ENCODE measurements around the gene PIM1. TPM values are rescaled to one million over a fixed set of nuclear protein-coding genes. Genes with fewer than 3 reads are reported as not detected.
"Not testable (repeated sequence)": the region's sequence is repeated elsewhere in the genome, so short reads cannot be mapped to it uniquely, and the experiment has no call there.

Gene PIM1
- 33.3 and 45.3 TPM in 2 replicates for total RNA-seq (2014; rRNA removed; shearing (Covaris generic))

DNA sequence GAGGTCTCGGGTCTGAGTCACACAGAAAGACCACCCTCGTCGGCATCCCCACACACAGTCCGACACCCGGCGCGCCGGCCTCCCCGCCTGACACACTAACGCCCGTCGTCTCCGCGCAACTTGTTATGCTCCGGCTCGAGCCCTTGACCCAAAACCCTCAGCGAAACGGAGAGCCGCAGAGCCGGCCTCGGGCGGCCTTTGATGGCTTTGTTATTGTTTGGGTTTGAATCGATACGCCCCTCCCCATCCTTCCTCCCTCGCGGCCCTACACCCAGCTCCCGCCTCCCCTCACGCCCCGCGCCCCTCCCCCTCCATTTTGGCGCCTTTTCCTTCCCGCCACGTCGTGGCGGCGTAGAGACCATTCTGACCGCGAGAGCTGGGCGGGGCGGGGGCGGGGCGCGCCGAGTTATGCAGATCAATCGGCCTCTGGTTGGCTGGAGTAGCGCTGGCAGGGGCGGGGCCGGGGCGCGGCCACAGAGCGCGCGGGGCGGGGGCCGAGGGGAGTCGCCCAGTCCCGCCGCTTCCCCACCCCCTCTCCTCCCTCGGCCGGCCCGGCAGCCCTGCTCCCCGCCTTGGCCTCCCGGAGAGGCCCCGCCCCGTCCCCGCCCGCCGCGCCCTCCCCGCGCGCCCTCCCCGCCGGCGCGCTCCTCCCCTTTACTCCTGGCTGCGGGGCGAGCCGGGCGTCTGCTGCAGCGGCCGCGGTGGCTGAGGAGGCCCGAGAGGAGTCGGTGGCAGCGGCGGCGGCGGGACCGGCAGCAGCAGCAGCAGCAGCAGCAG lies at the start of gene PIM1:
PIM1 (plus strand) TSS at position 657 of the 777 bp plus-strand sequence. CDS start 424 bp downstream, outside the sequence.
- peak; percentile 100 for DNase-seq (ENCODE audit: low read depth)

DNA sequence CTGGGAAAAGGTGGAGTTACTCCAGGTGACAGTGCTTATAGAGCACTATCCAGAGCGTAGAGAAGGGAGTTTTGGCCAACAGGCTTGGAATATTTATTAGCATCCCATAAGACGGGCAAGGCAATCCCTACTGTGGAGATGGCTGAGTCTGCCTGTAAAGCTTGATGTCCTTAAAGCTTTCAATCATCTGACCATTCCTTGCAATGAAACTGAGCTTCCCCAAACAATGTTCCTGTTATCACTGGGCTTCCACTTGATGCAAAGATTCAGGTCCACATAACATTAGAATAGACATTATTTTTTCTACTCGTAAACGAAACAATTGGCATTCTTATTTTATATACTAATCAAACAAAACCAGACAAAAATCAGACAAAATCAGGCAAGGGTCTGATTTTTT lies 48.4 kb upstream of the PIM1 start:
- no peak for DNase-seq (ENCODE audit: low read depth)

DNA sequence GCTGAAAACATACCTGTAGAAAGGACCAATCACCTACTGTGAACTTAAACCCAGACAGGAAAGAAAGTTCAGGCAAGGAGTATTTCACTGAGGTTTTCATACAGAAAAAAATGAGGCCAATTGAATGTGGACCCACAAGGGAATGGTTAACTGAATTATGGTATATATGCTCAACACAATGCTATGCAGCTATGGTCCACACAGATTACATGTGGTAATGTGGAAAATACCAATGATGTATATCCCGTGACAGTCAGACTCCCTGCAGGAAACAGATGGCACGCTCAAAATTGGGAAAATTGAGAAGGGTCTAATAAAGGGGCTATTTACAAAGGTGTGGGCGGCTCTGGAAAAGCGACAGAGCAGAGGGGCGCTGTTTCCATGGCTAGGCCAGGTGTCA lies 47.1 kb upstream of the PIM1 start:
- peak; percentile 60 for DNase-seq (ENCODE audit: low read depth)

DNA sequence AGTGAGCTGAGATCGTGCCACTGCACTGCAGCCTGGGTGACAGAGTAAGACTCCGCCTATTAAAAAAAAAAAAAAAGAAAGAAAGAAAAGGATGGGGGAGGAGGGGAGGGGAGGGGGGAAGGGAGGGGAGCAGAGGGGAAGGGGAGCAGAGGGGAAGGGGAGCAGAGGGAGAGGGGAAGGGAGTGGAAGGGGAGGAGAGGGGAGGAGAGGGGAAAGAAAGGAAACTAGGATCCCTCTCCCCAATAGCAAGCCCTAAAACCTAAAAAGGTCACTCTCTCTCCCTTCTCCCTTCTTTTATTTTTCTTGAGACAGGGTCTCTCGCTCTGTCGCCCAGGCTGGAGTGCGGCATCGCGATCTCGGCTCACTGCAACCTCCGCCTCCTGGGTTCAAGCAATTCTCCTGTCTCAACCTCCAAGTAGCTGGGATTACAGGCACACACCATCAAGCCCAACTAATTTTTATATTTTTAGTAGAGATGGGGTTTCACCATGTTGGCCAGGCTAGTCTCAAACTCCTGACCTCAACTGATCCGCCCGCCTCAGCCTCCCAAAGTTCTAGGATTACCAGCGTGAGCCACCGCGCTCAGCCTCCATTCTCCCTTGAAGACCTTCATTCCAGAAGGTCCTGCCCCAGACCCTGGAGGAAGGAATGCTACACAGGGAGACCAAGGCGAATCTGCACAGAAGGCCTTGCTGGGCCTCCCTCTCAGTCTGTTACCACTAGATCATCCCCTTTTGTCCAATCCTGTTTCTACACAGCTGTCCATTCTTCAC lies 45.8 kb upstream of the PIM1 start:
- DNase-seq (ENCODE audit: low read depth), result no peak

DNA sequence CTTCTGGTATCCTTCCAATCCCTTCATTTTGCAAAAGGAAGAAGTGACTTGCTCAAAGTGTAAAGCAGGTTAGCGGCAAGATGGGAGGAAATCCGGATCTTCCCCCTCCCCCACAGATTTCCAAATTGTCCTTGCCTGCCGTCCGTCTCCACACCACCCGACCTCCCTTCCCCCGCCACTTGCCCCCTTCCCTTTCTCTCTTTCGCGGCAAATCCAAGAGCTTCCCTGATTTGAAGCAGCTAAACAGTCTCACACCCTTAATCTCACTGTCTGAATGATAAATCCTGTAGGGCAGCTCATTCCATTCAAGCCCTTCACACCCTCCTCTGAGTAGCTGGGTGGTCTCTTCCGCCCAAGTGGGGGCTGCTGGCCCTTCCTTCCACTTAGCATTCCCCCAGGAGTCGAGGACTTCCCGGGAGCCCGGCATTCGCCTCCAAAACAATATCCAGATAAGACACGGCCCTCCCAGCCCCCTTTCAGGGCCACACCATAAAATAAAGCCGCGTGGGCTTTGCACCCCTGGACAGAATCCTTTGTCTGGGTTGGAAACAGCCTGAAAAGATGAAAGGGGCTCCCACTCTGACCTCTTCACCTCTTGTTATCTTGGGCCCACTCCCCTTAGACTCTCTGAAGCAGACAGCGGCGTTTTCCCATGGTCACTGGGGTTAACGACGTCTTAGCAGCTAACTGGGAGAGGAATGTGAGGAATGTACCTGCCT lies 44.0 kb upstream of the PIM1 start:
- DNase-seq (ENCODE audit: low read depth), result peak; percentile 44

DNA sequence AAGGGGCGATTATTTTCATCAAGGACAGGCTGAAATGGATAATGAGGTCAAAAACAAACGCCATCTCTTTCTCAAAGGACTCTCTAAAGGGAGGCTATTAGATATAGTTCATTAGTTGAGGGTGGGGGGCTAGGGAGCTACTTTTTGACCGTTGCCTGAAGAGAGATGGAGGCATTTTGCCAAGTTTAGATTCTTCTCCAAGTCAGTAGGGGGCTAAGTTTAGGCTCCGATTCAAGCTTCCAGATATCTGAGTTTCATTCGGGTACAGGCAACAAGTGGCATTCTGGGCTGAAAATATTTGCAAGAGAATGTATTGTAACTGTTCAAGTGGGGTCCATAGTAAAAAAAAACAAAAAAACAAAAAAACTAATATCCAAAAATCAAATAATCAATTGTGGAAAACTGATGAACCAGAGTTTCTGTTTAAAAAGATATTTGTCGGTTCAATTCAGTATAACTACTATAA lies 43.4 kb upstream of the PIM1 start:
- DNase-seq (ENCODE audit: low read depth), result no peak

DNA sequence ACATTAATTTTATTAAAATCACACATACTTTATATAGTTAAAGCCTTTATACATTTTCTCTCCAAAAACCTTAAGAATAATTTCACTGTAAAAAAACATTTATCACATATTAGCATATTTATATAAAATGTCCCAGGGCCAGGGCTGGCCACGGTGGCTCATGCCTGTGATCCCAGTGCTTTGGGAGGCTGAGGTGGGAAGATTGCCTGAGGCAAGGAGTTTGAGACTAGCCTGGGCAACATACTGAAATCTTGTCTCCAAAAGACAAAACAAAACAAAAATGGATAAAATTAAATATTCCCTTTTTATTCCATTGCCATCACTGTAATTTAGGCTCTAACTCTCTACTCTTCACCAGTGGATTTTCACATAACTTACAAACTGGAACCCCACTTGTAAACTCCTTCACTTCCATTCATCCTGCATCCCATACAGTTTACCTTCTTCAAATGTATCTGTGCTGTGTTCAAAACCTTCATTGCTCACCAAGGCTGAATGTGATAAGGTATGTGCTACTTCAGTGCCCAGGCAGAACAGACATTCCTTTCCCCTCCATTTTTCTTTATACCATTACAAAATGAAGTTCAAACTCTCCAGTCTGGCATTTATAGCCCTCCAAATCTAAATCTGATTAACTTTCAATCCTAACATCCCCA lies 42.9 kb upstream of the PIM1 start:
- no peak for DNase-seq (ENCODE audit: low read depth)

DNA sequence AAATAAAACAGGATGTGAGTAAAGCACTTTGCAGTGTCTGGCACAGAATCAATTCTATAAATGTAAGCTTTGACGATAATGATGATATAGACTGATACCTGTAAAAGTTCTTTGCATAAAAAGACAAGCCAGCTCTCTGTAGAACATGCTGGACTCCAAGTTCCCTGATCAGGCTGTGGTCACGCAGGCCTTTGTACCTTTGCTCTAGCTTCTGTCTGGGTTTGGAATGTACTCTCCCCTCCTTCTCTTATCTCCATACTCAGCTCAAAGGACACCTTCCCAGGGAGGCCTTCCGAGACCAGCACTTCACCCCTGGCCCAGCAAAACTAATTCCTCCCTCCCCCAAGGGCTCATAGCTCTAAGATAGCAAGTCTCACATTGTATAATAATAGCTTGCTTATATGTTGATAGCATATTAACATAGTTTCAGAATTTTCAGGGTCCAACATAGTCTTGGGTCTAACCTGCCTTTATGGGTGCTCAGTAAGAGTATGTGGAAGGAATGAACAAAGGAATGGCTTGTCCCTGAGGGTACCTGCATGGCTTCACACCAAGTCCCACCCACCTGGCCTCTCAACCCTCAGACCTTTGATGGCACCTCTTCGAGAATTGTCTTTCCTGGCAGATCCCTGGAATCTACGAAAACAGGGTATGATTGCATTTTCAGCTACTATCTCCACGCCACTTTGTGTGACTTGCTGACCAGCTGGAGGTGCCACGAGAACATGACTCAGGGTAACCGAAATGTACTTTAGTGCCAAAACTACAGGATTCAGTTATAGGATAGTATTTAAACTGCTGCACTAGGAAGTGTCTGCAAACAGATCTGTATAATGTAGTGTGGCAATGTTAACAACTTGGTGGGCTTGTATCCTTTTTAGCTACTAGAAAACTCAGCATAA lies 41.7 kb upstream of the PIM1 start:
- DNase-seq (ENCODE audit: low read depth), result peak; percentile 67

DNA sequence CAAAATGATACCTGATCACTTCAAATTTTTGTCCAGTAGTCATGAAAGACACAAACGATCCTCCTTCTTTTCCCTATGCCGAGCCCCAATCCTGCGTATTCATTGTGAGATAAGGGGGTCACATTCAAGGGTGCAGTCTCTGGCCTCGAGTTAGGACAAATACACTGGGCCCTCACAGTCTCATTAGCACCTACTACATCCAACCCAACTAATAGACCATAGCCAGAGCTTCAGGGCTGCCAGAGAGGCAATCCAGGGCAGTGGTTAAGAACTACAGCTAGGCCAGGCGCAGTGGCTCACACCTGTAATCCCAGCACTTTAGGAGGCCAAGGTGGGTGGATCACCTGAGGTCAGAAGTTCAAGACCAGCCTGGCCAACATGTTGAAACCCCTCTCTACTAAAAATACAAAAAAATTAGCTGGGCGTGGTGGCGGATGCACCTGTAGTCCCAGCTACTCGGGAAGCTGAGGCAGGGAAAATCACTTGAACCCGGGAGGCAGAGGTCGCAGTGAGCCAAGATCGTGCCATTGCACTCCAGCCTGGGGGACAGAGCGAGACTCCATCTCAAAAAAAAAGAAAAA lies 41.0 kb upstream of the PIM1 start:
- not testable (repeated sequence) for DNase-seq (ENCODE audit: low read depth)

DNA sequence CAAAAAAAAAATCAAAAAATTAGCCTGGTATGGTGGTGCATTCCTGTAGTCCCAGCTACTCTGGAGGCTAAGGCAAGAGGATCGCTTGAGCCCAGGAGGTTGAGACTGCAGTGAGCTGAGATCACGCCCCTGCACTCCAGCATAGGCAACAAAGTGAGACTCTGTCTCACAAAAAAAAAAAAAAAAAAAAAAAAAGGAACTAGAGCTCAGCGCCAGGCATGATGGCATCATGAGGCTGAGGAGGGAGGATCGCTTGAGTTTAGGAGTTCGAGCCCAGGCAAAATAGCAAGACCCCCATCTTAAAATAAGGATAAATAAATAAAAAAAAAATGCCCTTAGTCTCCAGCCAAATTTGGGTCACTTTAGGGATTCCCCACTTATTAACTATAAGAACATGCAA lies 40.4 kb upstream of the PIM1 start:
- no peak for DNase-seq (ENCODE audit: low read depth)

DNA sequence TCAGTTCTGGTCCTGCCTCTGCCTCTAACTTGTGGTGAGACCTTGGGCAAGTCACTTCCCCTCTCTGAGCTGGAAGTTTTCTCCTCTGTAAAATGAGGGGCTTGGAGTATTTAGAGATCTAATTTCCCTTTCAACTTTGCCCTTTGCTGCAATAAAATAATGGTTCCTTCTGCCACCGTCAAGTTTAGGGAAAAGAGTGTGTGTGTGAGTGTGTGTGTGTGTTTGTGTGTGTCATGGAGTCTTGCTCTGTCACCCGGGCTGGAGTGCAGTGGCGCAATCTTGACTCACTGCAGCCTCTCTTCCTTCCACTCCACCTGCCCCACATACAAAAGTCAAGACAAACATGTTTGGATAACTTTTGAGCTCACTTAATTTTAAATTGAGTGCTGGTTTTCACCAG lies 39.2 kb upstream of the PIM1 start:
- peak; percentile 56 for DNase-seq (ENCODE audit: low read depth)

DNA sequence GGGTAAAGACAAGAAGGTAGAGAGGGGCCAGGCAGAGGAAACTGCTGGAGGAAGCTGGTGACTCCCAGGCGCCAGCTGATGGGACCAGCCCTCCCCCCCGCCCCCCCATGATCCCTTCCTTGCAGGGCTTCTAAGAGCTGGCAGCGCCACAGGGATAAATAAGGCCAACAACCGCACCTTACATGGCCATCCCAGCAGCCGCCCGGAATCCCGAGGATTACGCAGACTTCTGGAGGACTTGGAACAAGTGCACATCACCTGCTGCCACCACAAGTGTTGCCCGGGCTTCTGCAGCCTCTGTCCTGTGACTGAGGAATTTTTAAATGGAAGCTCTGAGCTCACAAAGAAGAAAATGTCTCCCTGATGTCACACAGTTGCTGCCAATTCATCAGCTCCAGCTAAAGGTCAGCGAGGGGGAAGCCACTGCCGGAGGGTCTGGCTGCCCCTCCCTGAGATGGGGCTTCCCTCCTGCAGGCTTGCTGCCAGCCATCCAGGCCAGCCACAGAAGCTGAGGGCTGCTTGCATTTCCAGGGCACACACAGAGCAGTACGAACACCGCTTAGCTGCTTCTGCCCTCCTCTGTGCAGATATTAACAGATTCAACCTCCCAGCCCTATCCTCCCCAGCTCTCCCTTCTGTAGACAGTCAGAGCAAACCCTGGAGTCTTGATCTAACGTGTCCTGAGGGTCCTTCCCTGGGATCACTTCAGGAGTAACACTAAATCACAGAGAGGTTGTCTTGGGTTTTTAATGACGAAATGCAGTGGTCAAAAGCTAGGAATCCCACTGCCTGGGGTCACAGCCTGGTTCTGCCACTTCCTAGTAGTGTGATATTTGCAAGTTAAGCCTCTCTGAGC lies 38.6 kb upstream of the PIM1 start:
- DNase-seq (ENCODE audit: low read depth), result peak; percentile 64

DNA sequence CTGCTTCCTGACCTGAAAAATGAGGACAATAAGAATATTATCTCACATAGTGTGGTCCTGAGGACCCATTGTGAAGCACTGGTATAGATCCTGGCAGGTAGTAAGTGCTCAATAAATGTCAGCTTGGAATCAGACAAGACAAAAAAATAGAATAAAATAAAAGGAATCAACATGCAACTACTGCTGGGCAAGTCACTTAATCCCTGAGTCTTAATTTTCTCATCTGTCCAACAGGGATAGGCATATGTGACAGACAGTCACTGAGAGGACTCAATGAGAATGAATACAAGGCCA lies 38.0 kb upstream of the PIM1 start:
- DNase-seq (ENCODE audit: low read depth), result no peak

DNA sequence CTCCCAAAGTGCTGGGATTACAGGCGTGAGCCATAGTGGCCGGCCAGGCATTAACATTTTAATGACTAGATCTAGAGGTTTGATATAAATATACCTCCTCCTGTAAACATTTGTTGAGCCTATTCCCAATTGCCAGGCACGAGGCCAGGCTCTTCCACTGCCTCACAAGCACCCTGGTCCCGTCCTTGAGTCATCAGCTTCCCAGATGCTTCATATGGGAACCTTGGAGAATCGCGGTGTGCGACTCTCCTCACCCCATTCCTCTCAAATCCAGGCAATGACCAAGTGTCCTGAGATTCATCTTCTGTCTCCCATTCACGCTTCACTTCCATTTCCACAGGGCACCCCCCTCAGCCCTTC lies 35.9 kb upstream of the PIM1 start:
- peak; percentile 96 for DNase-seq (ENCODE audit: low read depth)

DNA sequence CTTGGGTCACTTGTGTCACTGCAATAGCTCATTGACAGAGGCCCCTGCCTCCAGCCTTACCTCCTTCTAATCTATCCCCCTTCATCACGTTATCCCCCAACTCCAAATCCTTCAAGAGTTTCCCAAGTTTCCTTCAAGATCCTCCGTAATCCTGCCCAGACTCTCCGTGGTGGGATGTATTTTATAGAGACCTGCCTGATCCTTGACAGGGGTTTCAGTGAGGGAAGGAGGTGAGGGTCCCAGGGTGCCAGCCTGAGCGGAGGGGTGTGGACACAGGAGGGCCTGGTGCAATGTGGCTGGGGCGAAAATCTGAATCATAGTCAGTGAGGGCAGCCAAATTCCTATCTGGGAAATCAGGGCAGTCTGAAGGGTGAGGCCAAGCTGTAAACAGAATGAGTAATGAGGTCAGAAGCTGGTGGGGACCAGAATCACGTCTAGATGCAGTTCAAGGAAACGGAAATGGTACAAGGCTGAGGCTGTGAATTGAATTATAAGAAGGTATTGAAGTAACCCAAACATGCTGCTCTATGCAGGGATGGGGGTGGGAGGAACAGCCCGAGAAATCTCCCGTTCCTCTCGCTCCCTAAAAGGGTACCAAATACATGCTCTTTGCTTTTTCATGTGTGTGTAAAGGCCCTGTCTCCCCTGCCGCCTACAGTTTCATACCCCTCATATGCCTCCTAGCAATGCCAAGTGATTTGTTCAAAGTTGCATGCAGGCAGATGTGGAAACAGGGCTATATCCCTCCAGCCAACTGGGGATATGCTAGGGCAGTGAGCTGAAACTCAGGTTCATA lies 35.4 kb upstream of the PIM1 start:
- peak; percentile 98 for DNase-seq (ENCODE audit: low read depth)

DNA sequence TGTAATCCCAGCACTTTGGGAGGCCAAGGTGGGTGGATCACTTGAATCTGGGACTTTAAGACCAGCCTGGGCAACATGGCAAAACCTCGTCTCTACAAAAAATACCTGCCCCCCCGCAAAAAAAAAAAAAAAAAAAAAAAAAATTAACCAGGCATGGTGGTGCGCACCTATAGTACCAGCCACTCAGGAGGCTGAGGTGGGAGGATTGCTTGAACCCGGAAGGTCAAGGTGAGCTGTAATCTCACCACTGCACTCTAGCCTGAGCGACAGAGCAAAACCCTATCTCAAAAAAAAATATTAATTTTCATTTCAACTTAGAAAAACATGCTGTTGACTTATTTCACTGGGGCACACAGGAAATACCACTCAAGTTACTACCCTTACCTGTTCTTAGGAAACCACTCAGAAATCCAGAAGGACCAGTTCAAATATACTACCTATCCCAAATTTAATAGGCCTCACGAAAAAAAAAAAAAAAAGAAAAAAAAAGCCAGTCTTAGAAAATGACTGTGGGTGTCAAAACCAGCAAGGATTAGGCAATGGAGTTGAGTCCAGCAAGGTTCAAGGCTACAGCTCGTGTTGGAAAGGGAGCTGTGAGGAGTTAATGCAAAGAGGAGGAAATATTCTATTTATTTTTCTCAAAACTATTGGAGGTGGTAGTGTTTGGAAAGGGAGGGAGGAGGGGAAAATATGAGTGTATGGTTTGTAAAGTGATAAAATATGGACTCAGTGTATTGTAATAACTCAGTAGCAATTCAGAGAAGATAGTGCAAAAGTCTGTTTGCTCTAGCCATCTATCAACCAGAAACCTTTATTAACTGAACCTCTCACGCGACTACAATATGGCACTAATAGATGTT lies 33.9 kb upstream of the PIM1 start:
- peak; percentile 50 for DNase-seq (ENCODE audit: low read depth)

DNA sequence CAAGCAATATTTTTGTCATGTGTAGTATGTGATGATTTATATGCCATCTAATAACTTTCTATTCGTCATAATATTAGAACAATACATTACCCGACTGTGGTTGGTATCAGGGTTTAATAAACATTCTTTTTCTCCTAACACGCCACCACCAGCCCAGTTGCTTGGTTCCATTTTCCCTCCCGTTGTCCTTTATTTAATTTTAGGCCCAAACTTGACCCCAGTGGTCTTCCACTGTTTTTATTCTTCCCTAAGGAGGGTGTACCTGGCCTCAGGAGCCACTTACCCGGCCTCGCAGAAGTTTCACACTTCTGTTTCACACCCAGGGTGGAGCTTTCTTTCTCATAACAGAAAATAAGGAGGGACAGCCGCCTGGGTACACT lies 33.1 kb upstream of the PIM1 start:
- no peak for DNase-seq (ENCODE audit: low read depth)

All from Daoy (cell line).